Measurements from ENCODE around the gene PRM1.

Gene PRM1

GRCh38 chr16:11232852-11233726 lies 48.0 kb downstream of the PRM1 start:
- peak; percentile 93 for DNase-seq

- DNase-seq = no peak
Measured at GRCh38 chr16:11232302-11232851, 48.8 kb downstream of the PRM1 start.

- no peak for DNase-seq
Measured at GRCh38 chr16:11231367-11231970, 49.7 kb downstream of the PRM1 start.
